ENCODE data around the gene KSR1.

The KSR1 gene

DNA sequence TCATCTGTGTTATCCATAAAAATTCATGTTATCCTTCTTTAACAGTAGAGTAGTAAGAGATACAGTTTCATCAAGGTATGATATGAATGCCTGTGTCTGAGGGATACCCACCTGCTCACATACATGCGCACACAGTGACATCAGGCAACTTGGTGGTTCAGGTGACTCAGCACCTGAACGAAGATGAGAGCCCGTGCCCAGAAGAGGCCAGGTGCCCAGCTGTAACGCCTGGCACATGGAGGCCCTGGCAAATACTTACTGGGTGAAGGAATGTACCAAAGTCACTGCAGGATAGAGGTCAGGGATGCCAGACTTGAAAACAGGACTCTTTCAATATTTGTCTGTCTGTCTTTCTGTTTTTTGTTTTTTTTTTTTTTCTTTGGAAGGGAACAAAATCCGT is 102.1 kb downstream of the KSR1 start:
- DNase-seq = no peak

DNA sequence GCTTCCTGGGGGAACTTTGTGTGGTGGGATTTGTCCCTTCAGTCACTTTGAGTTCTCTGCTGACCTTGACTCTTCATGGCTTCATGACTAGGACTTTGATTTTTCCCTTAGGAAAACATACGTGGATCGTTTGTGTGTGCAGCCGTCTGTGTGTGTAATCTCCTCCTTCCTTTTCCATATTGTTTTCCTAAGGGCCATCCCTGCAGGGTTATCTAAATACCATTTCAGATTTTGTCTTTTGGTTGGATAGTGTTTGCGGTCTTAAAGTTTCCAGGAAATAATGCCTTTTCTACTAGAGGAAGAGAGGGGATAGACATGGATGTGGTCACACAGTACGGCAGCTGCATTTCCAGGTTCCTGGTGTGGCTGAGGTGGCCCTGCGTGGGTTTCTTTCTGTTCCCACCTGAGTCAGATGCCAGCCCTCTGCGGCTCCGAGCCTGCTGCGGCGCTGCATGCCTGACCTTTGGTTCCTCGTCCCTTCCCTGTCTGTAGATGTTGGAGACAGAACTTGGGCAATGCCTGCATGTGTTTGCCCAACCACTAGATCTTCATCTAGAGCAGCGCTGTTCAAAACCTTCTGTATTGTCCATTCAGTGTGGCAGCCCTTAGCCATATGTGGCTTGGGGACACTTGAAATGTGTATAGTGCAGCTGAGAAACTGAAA is 102.7 kb downstream of the KSR1 start:
- no peak for DNase-seq

DNA sequence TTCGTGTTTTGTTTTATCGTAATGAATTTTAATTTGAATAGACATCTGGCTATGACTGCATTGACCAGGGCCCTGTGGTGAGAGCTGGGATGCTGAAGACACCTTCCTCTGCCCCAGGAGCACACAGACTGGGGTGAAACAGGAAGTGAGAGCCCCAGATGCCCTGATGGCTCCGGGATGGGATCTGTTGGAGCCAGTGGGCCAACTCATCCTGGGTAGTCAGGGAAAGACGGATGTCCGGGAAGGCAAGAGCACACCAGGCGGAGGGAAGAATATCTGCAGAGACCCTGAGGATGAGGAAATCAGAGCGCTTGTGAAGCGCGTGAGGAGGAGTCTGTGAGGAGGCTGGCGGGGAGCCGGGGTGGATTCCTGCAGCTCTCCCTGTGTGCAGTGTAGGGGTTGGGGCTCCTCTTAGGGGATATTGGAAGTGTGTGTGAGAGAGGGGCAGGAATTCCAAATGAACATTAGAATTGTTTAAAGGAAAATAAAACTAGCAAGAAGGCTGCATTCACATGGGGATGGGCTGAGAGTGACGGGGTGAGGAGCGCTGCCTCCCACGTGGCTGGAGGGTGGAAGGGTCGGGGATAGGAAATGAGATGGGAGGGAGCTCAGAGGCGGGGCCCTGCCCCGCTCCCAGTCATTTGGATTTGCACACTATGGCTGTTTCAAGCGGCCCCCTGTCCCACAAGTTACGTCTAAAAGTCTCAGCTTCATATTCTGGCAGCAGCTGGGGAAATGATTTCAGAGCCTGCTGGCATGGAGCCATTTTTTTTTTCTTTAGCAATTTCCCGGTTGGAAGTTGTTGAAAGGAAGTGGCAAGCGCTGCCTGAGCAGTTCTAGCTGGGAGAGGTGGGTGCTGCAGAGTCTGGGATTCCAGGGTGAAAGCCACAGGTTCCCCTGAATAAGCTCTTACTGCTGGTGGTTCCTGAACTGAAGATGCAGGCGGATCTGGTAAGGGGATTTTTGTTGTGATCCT is 103.5 kb downstream of the KSR1 start:
- no peak for DNase-seq

DNA sequence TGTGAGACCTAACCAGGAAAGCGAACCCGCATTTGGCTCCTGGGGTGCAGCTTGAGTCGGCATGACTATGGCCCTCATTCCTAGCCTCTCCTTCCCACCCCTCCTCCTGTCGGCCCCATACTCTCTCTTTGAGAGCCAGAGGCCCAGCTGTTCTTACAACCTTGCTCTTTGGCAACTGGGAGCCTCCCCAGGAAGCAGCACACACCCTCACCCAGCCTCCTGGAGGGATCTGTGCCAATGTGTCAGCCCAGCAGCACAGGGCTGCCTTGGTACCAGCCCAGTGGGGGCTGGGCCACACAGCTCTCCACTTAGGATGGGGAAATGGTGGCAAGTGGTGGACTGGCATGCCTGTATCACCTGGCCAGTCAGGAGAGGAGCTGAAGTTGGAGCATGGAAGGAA is 104.4 kb downstream of the KSR1 start:
- no peak for DNase-seq

DNA sequence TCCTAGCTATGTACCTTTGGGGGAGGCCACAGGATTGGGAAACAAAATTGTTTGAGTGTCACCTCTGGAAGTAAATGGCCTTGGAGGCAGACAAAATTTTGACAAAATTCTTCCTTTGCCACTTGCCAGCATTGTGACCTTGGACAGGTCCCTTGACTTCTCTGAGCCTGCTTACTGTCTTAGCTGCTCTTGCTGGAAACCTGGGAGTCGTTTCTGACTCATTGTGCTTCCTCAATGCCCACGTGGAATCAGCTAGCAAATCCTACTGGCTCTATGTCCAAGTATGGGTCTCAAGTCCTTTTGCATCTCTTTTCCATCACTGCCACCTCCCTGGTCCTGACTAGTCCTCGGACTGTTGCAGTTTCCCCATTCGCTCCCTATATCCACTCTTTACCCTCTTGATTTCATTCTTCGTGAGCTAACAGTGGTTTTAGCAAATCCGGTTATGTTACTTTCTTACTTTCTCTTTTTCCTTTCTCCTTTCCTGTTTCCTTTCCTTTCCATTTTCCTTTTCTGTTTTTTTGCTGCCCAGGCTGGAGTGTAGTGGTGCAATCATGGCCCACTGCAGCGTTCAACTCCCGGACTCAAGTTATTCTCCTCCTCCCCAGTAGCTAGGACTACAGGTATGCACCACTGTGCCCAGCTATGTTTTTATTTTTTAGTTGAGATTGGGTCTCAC is 106.7 kb downstream of the KSR1 start:
- DNase-seq = no peak

DNA sequence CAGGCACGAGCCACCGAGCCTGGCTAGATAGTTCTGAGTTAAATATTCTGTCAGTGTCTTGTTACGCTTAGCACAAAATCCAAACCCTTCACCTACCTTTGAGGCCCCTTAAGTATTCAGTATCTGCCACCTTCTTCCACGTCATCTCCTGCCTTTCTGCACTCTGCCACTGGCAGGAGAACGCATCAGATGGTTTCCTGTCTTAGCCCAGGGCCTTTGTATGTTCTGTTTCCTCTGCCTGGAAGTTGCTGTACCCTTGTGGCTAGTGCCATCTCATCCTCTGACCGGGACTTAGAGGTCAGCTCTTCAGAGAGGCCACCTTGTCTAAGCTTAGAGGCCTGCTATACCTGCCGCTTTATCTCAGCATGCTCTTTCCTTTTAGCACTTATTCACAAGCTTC is 107.3 kb downstream of the KSR1 start:
- DNase-seq = no peak

DNA sequence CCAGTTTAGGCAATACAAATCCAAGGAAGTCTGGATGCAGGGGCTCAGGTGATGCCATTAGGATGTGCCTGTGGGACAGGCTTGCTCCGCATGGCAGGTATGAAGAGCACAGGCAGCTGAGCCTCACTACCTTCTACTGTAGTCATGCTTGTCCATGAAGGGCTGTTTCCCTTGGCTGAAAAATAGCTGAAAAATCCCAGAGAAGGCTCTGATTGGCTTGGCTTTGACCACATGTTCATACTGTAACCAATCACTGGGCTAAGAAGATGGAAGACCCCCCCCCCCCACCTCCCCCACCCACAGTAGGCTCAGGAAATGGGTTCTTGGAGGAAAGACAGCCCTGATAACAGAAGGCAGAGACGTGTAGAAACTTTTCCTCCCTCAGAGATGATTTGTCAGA is 108.2 kb downstream of the KSR1 start:
- DNase-seq = no peak

DNA sequence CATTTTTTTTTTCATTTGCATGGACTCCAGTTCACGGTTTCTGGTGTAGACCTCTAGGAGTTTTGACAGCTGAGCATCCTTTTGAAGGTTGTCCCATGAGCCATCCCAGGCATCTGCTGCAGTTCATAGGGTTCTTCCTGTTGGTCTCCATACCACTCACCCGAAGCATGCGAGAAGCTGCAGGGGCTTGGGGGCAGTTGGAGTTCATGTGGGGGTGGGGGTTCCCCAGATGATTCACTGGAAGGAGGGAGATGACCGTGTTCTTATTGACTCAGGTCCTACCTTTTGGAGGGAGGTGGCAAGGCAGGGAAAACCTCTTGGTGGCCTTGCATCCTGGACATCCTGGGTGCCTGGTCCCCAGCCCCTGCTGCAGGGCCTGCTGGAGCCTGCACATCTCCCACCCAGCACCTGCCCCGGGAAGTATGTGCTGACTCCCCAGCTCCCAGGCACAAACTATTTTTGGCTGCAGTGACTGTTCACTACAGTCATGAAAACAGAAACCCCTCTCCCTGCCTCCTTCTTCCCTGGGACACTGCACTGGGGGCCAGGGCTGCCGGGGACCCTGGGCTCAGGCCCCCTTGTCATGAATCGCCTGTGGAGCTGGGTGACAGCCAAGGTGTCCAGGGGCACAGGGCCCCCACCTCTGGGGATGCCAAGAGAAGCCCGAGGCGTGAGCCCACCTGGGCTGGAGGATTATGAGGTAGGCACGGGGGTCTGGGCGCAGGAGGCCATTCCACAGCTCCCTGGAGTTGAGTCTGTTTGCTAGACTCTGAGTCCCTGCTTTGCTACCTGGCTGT is 109.8 kb downstream of the KSR1 start:
- no peak for DNase-seq

DNA sequence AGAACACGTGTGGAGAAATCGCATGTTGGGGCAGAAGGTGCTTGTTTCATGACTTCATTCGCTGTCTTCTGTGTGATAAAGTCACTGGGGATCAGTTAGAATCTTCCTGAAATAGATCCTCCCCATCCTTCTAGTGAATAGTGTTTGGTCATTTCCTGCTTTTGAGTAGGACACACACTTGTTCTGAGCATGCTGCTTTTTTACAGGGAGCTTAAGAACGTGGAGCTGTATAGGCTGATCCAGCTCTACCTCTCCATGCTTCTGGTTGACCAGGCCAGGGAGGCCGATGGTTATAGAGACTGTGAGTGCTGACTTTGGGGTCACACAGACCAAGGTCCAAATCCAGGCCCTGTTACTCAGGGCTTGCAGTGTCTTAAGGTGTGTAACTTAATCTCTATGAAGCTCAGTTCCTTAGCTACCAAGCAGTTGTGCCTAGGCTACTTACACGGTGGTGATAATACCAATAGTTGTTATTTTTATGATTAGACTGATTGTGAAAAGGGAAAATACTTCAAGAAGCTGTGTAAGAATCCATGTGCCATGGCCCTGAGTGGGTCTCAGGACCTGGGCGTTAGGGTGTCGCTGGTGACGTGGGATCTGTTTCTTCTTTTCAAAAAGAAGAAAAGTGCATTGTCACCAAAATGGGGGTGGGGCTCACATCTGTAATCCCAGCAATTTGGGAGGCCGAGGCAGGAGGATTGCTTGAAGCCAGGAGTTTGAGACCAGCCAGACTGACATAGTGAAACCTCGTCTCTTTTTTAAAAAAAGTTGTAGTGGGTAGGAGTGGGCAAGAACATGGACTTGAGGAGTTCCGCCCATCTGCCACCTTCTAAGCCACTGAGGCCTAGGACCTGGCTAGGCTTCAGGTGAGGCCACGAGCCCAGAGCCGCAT is 110.7 kb downstream of the KSR1 start:
- DNase-seq = no peak

DNA sequence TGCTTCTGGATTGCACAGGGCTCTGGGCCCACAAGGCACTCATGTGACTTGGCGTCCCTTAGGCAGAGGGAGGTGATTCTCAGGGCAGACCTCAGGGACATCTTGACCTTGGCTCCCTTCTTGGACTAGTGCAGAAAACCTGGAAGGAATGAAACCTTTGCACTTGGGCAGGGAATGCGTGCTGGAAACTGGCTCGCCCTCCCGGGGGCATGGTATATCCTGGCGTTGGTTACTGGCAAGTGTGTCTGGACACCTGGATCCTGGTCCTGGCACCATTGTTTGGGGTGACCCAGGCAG is 111.3 kb downstream of the KSR1 start:
- DNase-seq = no peak

DNA sequence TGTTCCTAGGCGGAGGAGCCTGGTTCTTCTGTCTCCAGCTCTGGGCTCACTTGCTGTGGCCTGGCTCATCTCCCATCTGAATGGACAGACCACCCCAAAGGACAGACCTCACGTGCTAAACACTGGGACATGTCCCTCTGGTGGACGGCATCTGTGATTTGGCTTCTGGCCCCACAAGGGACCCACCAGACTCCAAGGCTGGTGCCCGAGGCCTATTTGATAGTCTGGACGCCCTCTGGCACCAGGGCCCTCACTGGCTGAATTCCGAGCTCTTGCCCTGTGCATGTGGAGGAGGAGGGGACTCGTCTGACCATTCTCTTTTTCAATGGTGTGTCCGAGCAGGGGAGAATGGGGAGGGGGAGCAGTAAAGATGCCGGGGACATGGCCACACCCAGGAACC is 112.0 kb downstream of the KSR1 start:
- DNase-seq = no peak

DNA sequence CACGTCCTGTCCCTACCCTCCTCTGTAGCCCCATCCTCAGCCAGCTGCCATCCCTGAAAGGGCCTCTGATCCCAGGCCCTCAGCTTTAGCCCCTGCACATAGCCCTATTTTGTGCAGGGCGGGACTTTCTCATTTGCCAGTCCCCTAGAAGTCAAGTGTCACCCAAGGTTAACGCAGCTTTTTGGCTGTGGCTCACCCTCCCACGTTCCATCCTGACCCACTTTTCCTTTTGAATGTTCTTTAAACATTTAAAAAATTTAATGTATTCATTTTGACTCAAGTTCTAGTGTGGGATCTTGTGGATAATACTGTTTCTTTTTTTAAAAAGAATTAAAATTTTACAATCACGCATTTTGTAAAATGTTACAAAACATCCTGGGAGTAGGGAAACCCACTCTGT is 112.6 kb downstream of the KSR1 start:
- no peak for DNase-seq

DNA sequence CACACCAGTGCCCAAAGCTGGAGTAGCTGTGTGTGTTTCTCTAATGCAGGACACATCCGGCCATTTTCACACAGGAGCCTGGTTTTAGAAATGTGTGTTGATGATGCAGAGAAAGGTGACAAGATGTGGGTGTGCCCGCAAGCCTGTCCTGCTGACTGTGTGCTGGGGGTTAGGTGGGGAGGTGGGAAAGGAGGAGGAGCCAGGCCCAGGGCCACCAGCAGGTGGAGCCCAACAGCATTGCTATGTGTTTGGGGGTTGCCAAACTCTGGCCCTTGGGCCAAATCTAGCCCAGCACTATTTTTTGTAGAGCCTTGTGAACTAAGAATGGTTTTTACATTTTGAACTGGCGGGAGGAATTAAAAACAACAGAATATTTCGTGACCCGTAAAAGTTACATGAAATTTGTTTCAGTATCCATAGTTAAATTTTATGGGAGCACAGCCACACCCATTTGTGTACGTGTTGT is 113.0 kb downstream of the KSR1 start:
- DNase-seq = no peak

DNA sequence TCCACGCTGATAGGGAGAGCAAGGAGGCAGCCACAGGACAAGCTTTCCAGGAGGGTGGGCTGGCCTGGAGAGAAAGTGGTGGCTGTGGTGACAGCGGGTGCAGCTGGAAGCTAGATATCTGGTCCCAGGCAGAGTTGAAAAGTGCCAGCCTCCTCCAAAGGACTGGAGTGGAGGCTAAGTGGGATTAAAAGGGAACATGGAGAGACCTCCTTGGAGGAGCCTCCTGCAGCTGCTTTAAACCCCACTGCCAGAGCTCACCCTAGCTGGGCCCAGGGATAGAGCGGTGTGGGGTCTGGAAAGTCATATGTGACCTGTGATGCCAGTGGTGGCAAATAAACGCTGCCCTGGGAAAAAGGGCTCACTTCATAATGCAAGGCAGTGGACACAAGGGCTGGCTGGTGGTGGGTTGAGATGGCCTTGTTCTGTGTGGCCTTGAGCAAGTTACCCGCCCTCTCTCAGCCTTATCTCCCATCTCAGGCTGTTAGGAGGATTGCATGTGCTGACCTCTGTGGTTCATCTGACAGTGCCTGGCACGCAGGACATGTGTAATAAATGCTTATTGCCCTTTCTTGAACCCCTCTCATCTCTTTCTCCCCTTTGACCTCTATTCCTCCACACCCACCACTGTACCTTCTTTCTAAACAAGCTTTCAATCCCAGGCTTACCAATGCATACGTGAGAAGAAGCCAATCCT is 113.8 kb downstream of the KSR1 start:
- no peak for DNase-seq

DNA sequence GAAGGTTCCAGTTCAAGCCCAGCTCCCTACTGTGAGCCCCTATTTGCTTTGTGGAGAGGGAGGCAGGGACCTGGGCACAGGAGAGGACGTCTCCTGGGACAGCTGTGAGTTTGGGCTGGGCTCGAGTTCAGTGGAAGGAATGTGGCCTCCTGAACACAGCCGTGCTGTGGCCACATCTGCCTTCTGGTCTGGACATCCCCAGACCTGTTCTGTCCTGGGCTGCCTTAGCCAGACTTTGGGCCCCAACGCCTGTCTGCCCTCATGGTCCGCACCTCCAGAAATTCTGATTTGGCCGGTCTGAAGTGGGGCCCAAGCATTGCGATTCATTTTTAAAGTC is 114.3 kb downstream of the KSR1 start:
- no peak for DNase-seq

DNA sequence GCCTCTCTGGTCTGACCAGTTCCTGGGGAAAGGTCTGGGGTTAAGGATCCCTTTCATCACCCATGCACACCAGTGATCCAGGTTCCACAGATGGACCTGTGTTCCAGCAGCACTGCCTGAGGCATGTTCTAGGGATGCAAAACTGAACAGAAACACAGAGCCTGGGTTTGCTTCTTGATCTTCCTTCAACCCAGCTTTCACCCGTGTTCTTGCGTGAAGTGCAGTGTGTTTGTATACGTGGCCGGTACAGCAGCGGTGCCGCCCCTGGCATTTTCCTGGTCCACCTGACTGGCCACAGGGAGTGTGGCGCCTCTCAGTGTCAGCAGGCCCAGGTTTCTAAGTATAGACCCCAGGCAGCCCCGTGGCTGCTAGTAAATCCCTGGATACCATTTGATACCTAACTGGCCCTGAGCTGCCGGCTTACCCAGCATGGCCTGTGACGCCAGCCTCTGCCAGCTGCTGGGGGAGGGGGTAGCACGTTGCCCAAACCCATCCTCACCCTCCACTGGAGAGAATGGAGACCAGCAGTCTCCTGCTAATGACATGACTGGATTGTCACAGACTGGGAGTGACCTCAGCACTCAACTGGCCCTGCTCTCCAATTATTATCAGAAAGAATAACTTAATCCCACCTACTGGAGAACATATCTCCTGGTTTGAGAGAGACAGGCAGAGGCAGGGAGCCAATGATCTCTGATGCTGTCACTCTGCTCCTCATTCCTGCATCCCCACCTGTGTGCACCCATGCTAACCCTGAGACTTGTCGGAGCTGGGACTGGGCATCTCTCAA is 115.5 kb downstream of the KSR1 start:
- no peak for DNase-seq

DNA sequence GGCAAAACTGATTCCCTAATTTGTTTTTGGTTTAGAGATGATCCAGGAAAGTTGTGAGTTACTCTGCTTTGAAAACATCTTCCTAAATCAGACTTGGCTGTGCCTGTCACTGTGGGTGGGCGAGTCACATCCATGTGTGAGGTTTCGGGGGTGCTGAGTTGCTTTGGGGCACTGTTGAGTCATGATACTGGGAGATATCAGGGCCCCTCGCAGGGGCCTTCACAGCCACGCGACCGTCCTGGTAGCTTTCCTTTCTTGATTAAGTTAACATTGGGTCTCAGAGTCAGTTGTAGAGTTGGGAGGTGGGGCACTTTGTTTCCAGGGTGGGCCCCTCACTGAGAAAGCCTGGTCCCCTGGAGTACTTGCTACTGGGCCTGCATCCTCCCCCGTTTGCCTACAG is 116.4 kb downstream of the KSR1 start:
- peak; percentile 47 for DNase-seq

DNA sequence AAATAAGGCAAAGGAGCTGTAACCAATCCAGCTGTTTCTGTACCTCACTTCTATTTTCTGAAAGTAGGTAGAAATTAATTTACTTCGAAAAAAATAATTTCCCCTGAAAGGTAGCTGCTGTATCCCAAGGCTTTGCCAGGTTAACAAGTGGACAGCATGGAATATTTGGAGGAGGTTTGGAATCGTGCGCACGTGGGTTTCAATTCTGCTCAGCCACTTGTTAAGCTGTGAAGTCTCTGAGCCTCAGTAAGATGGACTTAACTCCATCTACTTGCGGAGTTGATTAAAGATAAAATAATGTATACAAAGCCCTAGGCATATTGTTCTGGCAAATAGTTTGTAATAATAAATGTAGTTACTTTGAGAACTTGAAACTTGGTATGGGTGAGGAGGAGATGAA is 117.3 kb downstream of the KSR1 start:
- no peak for DNase-seq

DNA sequence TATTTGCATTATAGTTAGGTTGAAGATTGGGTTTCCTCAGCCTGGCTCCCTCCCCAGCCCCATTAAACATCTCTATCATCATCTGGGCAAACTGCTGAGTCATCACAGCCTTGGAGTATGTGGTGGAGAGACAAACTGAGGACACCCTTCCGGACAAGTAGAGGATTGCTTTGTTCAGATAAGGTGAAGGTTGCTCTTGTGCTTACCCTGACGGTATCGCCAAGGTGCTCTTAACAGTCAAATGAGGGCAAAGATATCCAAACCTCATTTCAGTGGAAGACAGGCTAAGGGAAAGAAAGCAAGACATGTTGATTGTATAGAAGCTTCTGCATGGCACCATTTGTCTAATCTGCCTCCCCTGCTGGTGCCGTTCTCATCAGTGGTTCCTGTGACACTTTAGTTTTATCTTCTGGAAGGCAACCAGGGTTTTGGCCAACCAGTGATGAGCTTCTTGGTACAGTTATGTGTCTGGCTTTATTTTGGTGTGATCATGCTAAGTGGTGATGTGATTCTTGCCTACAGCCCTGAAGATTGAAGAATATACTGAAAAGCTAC is 117.8 kb downstream of the KSR1 start:
- no peak for DNase-seq

All from T1000 (cell line).